Measurements from ENCODE around the gene RAPGEF1.

The RAPGEF1 gene

DNA sequence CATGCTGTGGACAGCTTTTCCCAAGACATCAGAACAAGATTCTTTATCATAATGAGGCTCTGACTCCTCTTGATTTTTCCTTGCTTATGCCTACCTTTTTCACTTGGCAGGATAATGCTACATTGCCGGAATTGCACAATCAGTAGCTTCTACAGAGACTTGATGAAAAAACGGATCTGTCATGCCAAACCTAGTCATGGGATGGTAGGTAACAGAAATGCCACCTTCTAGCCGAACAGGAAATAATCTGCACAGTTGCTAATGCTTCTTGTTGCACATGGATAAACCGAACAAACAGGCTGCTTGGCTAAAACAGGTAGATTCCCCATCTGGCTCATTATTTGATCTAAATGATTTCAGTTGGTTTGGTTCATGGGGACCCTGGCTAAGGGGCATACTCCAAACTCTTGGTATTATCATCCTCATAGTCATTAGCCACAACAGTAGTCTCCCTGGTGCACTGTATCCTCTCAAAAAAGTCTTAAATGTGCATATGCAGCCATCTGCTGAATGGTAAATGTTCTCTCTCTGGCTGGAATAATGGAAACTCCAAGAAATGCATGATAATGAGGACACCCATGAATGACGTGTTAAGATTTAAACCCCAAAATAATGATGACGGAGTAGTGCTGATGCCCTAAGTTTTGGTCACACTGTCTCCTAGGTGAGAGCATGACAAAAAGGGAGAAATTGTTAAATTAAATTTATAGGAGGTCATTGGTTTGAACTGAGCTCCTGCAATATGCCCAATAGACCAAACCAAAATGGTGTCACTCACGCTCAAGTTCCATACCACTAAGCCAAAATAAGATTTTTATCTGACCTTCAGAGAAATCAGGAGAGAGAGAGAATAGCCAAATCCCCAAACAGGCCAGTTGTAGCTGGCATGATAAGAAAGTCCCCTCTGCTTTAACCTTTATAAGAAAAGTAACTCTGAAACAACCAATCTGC, 47.0 kb downstream of the RAPGEF1 start:
- Histone ChIP-seq H2BK120ac (ENCODE audit: low read depth, low read length) (no peak overlapping the region), H3K4me1 (ENCODE audit: control insufficient read depth, low read depth, low read length) (peaks cover 13% of the 10 kb centered on the region), H3K23ac (ENCODE audit: low read length) (no peak overlapping the region), H3K18ac (ENCODE audit: low read length) (no peak overlapping the region), H2BK5ac (ENCODE audit: low read length) (no peak overlapping the region), H2BK15ac (replicated peaks; ENCODE audit: low read depth) (no peak overlapping the region), H2AK5ac (ENCODE audit: low read length) (no peak overlapping the region), H3K56ac (ENCODE audit: low read length) (no peak overlapping the region), H3K4me2 (ENCODE audit: low read length) (no peak overlapping the region), H3K4me3 (ENCODE audit: low read length) (no peak overlapping the region), H4K5ac (ENCODE audit: low read length) (no peak overlapping the region), H3K79me2 (ENCODE audit: control insufficient read depth, insufficient read depth, low read length) (peaks cover 21% of the 10 kb centered on the region), H3K36me3 (ENCODE audit: control insufficient read depth, insufficient read depth, low read length) (no peaks in the 10 kb centered on the region), H4K8ac (ENCODE audit: low read depth, low read length) (no peak overlapping the region), H3K27ac (ENCODE audit: low read depth, low read length) (no peak overlapping the region), H3K4ac (ENCODE audit: low read depth, low read length) (no peak overlapping the region), H3K79me1 (ENCODE audit: low read length) (peaks cover 12% of the 10 kb centered on the region), H3K27me3 (ENCODE audit: insufficient read depth, low read length, poor library complexity) (no peaks in the 10 kb centered on the region), H3K9ac (ENCODE audit: low read length) (no peak overlapping the region)
- no CpG with 5 or more reads among the region's 7 CpGs for WGBS (ENCODE audit: extremely low coverage, insufficient coverage, low lambda C conversion rate)
- no peak for DNase-seq

DNA sequence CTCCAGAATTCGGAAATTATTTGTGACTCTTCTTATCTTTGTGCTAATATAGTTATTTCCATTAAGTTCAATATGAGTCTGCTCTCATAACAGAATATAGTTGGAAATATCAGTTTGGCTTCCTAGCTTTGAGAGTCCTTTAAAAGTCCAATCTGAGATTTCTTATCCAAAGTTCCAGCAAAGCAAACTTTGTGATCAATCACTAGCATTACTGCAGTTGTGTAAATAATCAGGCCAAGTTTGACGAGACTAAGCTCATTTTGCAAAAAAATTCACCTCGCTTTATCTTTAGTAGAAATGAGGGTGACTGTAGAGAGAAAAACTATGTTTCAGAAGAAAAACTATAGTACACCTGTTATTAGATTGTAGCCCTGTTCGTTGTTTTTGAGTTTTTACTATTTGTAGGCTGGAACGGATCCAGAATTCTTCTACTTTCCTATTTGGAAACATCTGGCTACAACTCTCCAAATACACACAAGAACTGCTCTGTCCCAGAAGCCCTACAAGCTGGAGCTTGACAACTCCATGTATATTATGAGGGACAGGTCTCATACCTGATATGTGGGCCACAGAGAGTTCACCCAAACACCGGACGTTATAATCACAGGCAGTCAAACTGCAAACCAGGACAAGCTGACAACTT, 47.8 kb downstream of the RAPGEF1 start:
- Histone ChIP-seq H3K27me3 (ENCODE audit: insufficient read depth, low read length, poor library complexity) (no peaks in the 10 kb centered on the region), H2BK120ac (ENCODE audit: low read depth, low read length) (no peak overlapping the region), H2AK5ac (ENCODE audit: low read length) (no peak overlapping the region), H3K4me1 (ENCODE audit: control insufficient read depth, low read depth, low read length) (peaks cover 13% of the 10 kb centered on the region), H4K8ac (ENCODE audit: low read depth, low read length) (no peak overlapping the region), H3K56ac (ENCODE audit: low read length) (no peak overlapping the region), H3K9ac (ENCODE audit: low read length) (no peak overlapping the region), H3K79me2 (ENCODE audit: control insufficient read depth, insufficient read depth, low read length) (peaks cover 23% of the 10 kb centered on the region), H4K5ac (ENCODE audit: low read length) (no peak overlapping the region), H3K18ac (ENCODE audit: low read length) (no peak overlapping the region), H3K4ac (ENCODE audit: low read depth, low read length) (no peak overlapping the region), H2BK15ac (replicated peaks; ENCODE audit: low read depth) (peak overlapping the region; percentile 45), H3K23ac (ENCODE audit: low read length) (no peak overlapping the region), H3K27ac (ENCODE audit: low read depth, low read length) (no peak overlapping the region), H3K36me3 (ENCODE audit: control insufficient read depth, insufficient read depth, low read length) (no peaks in the 10 kb centered on the region), H3K4me2 (ENCODE audit: low read length) (no peak overlapping the region), H3K4me3 (ENCODE audit: low read length) (no peak overlapping the region), H3K79me1 (ENCODE audit: low read length) (peaks cover 7% of the 10 kb centered on the region), H2BK5ac (ENCODE audit: low read length) (no peak overlapping the region)
- no peak for DNase-seq
- no CpG with 5 or more reads among the region's 7 CpGs for WGBS (ENCODE audit: extremely low coverage, insufficient coverage, low lambda C conversion rate)

GRCh38 chr9:131690941-131691573, 48.8 kb downstream of the RAPGEF1 start:
- Histone ChIP-seq H3K4me1 (ENCODE audit: control insufficient read depth, low read depth, low read length) (peaks cover 13% of the 10 kb centered on the region), H2AK5ac (ENCODE audit: low read length) (no peak overlapping the region), H3K23ac (ENCODE audit: low read length) (no peak overlapping the region), H2BK15ac (replicated peaks; ENCODE audit: low read depth) (no peak overlapping the region), H3K79me1 (ENCODE audit: low read length) (peaks cover 7% of the 10 kb centered on the region), H3K4me3 (ENCODE audit: low read length) (no peak overlapping the region), H3K56ac (ENCODE audit: low read length) (no peak overlapping the region), H3K4me2 (ENCODE audit: low read length) (no peak overlapping the region), H3K79me2 (ENCODE audit: control insufficient read depth, insufficient read depth, low read length) (peaks cover 23% of the 10 kb centered on the region), H2BK120ac (ENCODE audit: low read depth, low read length) (no peak overlapping the region), H3K18ac (ENCODE audit: low read length) (no peak overlapping the region), H2BK5ac (ENCODE audit: low read length) (no peak overlapping the region), H3K36me3 (ENCODE audit: control insufficient read depth, insufficient read depth, low read length) (no peaks in the 10 kb centered on the region), H4K8ac (ENCODE audit: low read depth, low read length) (no peak overlapping the region), H3K9ac (ENCODE audit: low read length) (no peak overlapping the region), H3K4ac (ENCODE audit: low read depth, low read length) (no peak overlapping the region), H4K5ac (ENCODE audit: low read length) (no peak overlapping the region), H3K27me3 (ENCODE audit: insufficient read depth, low read length, poor library complexity) (no peaks in the 10 kb centered on the region), H3K27ac (ENCODE audit: low read depth, low read length) (no peak overlapping the region)
- WGBS (ENCODE audit: extremely low coverage, insufficient coverage, low lambda C conversion rate) = no CpG with 5 or more reads among the region's 3 CpGs
- no peak for DNase-seq

GRCh38 chr9:131690462-131690861, 49.4 kb downstream of the RAPGEF1 start:
- Histone ChIP-seq H3K79me1 (ENCODE audit: low read length) (peaks cover 4% of the 10 kb centered on the region), H3K23ac (ENCODE audit: low read length) (no peak overlapping the region), H3K18ac (ENCODE audit: low read length) (no peak overlapping the region), H3K9ac (ENCODE audit: low read length) (no peak overlapping the region), H3K27me3 (ENCODE audit: insufficient read depth, low read length, poor library complexity) (no peaks in the 10 kb centered on the region), H3K79me2 (ENCODE audit: control insufficient read depth, insufficient read depth, low read length) (peaks cover 17% of the 10 kb centered on the region), H4K8ac (ENCODE audit: low read depth, low read length) (no peak overlapping the region), H2BK5ac (ENCODE audit: low read length) (no peak overlapping the region), H3K4me2 (ENCODE audit: low read length) (no peak overlapping the region), H2BK15ac (replicated peaks; ENCODE audit: low read depth) (no peak overlapping the region), H3K4me3 (ENCODE audit: low read length) (no peak overlapping the region), H3K27ac (ENCODE audit: low read depth, low read length) (no peak overlapping the region), H2BK120ac (ENCODE audit: low read depth, low read length) (no peak overlapping the region), H4K5ac (ENCODE audit: low read length) (no peak overlapping the region), H3K36me3 (ENCODE audit: control insufficient read depth, insufficient read depth, low read length) (no peaks in the 10 kb centered on the region), H3K56ac (ENCODE audit: low read length) (no peak overlapping the region), H3K4ac (ENCODE audit: low read depth, low read length) (no peak overlapping the region), H3K4me1 (ENCODE audit: control insufficient read depth, low read depth, low read length) (peaks cover 10% of the 10 kb centered on the region), H2AK5ac (ENCODE audit: low read length) (no peak overlapping the region)
- no CpG with 5 or more reads among the region's 3 CpGs for WGBS (ENCODE audit: extremely low coverage, insufficient coverage, low lambda C conversion rate)
- no peak for DNase-seq

DNA sequence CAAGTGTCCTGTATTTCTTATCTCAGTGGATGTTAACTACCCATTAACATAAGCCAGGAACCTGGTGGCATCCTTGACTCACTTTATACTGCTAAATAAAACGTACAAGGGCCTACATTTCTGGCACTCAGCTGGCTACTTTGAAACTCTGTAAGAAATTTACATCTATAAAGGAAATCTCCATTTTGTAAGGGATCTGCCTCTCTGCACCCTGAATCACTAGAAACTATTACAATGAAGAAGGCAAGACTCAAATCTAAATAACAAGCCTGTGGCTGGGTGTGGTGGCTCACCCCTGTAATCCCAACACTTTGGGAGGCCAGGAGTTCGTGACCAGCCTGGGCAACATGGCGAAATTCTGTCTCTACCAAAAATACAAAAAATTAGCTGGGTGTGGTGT, 51.5 kb downstream of the RAPGEF1 start:
- H4K5ac ChIP-seq (ENCODE audit: low read length) = no peak overlapping the region
- no peak overlapping the region for H3K4me2 ChIP-seq (ENCODE audit: low read length)
- no peak overlapping the region for H2AK5ac ChIP-seq (ENCODE audit: low read length)
- no peak overlapping the region for H3K4me3 ChIP-seq (ENCODE audit: low read length)
- H3K18ac ChIP-seq (ENCODE audit: low read length) = no peak overlapping the region
- H3K56ac ChIP-seq (ENCODE audit: low read length) = no peak overlapping the region
- no peak overlapping the region for H2BK15ac ChIP-seq (replicated peaks; ENCODE audit: low read depth)
- no peak overlapping the region for H4K8ac ChIP-seq (ENCODE audit: low read depth, low read length)
- H2BK5ac ChIP-seq (ENCODE audit: low read length) = no peak overlapping the region
- H3K4me1 ChIP-seq (ENCODE audit: control insufficient read depth, low read depth, low read length) = no peaks in the 10 kb centered on the region
- H3K27me3 ChIP-seq (ENCODE audit: insufficient read depth, low read length, poor library complexity) = no peaks in the 10 kb centered on the region
- peaks cover 3% of the 10 kb centered on the region for H3K79me1 ChIP-seq (ENCODE audit: low read length)
- no peak overlapping the region for H3K23ac ChIP-seq (ENCODE audit: low read length)
- H3K9ac ChIP-seq (ENCODE audit: low read length) = no peak overlapping the region
- no peak for DNase-seq
- H3K27ac ChIP-seq (ENCODE audit: low read depth, low read length) = no peak overlapping the region
- no peaks in the 10 kb centered on the region for H3K36me3 ChIP-seq (ENCODE audit: control insufficient read depth, insufficient read depth, low read length)
- H3K79me2 ChIP-seq (ENCODE audit: control insufficient read depth, insufficient read depth, low read length) = peaks cover 11% of the 10 kb centered on the region
- H2BK120ac ChIP-seq (ENCODE audit: low read depth, low read length) = no peak overlapping the region
- no peak overlapping the region for H3K4ac ChIP-seq (ENCODE audit: low read depth, low read length)
- no CpG with 5 or more reads among the region's 3 CpGs for WGBS (ENCODE audit: extremely low coverage, insufficient coverage, low lambda C conversion rate)
